HUES48 (cell line): Measurements from ENCODE around the gene OGT.

Experiments
- H3K27ac ChIP-seq: one replicate; pipeline ENCODE4 v1.7.0; 2013; ENCODE audit warnings: low read depth, low read length, inconsistent platforms
- H3K27me3 ChIP-seq: 2 replicates; pipeline ENCODE4 v1.6.1; 2013; ENCODE audit warnings: mild to moderate bottlenecking, low read length; ENCODE audit not compliant: control insufficient read depth, insufficient read depth
- H3K36me3 ChIP-seq: 2 replicates; pipeline ENCODE4 v1.6.1; 2013; ENCODE audit warnings: low read length; ENCODE audit not compliant: control insufficient read depth, insufficient read depth
- H3K4me1 ChIP-seq: 2 replicates; pipeline ENCODE4 v1.6.1; 2013; ENCODE audit warnings: mild to moderate bottlenecking, low read length; ENCODE audit not compliant: control insufficient read depth, insufficient read depth
- H3K4me3 ChIP-seq: 2 replicates; pipeline ENCODE4 v1.5.1; 2013; ENCODE audit warnings: mild to moderate bottlenecking, low read depth, low read length
- H3K9ac ChIP-seq: 2 replicates; pipeline ENCODE4 v1.6.1; 2013; ENCODE audit warnings: mild to moderate bottlenecking, low read depth, low read length, moderate library complexity
- H3K9me3 ChIP-seq: 2 replicates; pipeline ENCODE4 v1.6.1; 2013; ENCODE audit warnings: low read length; ENCODE audit not compliant: control insufficient read depth, insufficient read depth

The OGT gene

GRCh38 chrX:71615056-71615455 is 82.2 kb downstream of the OGT start:
- Histone ChIP-seq H3K36me3 (peaks cover 16% of the 10 kb centered on the region; the same call in 1 of the 2 replicates), H3K27me3 (no peaks in the 10 kb centered on the region), H3K9me3 (peaks cover 35% of the 10 kb centered on the region; the same call in 1 of the 2 replicates), H3K4me3 (no peak overlapping the region), H3K9ac (no peak overlapping the region), H3K4me1 (no peaks in the 10 kb centered on the region), H3K27ac (no peak overlapping the region)

- H3K9ac ChIP-seq, result no peak overlapping the region
- H3K36me3 ChIP-seq, result peaks cover 11% of the 10 kb centered on the region; the same call in 1 of the 2 replicates
- H3K4me1 ChIP-seq, result no peaks in the 10 kb centered on the region
- H3K4me3 ChIP-seq, result no peak overlapping the region
- peaks cover 38% of the 10 kb centered on the region for H3K9me3 ChIP-seq
- H3K27ac ChIP-seq, result no peak overlapping the region
- no peaks in the 10 kb centered on the region for H3K27me3 ChIP-seq
These were observed 83.0 kb downstream of the OGT start for GRCh38 chrX:71615954-71616353.

- Histone ChIP-seq H3K27ac (no peak overlapping the region), H3K27me3 (no peaks in the 10 kb centered on the region), H3K9me3 (peaks cover 39% of the 10 kb centered on the region), H3K9ac (no peak overlapping the region), H3K36me3 (peaks cover 7% of the 10 kb centered on the region; the same call in 1 of the 2 replicates), H3K4me3 (no peak overlapping the region), H3K4me1 (no peaks in the 10 kb centered on the region)
These were observed 84.0 kb downstream of the OGT start for GRCh38 chrX:71616672-71617529.

- H3K4me3 ChIP-seq, result no peak overlapping the region
- H3K4me1 ChIP-seq, result no peaks in the 10 kb centered on the region
- no peak overlapping the region for H3K9ac ChIP-seq
- no peak overlapping the region for H3K27ac ChIP-seq
- peaks cover 40% of the 10 kb centered on the region for H3K9me3 ChIP-seq
- peaks cover 7% of the 10 kb centered on the region; the same call in 1 of the 2 replicates for H3K36me3 ChIP-seq
- no peaks in the 10 kb centered on the region for H3K27me3 ChIP-seq
These were observed 84.8 kb downstream of the OGT start for GRCh38 chrX:71617742-71618141.

GRCh38 chrX:71618303-71618721 is 85.4 kb downstream of the OGT start, which contains the start of gene CXCR3:
TSS of gene CXCR3 (minus strand) at chrX:71618511. CDS start at chrX:71618449, 62 bp downstream.
- H3K9ac ChIP-seq, result no peak within 1 kb of the TSS
- H3K36me3 ChIP-seq, result 0 out of 2 replicates have a peak, but pooled peaks cover 4% of the 10 kb centered on the region
- H3K4me3 ChIP-seq, result no peak within 1 kb of the TSS
- no peak within 1 kb of the TSS for H3K27ac ChIP-seq
- peaks cover 40% of the 10 kb centered on the region for H3K9me3 ChIP-seq
- no peaks in the 10 kb centered on the region for H3K4me1 ChIP-seq
- no peaks in the 10 kb centered on the region for H3K27me3 ChIP-seq

- H3K36me3 ChIP-seq, result no peaks in the 10 kb centered on the region
- no peak overlapping the region for H3K27ac ChIP-seq
- no peak overlapping the region for H3K4me3 ChIP-seq
- H3K9ac ChIP-seq, result no peak overlapping the region
- no peaks in the 10 kb centered on the region for H3K27me3 ChIP-seq
- no peaks in the 10 kb centered on the region for H3K4me1 ChIP-seq
- H3K9me3 ChIP-seq, result peaks cover 45% of the 10 kb centered on the region
These were observed 85.9 kb downstream of the OGT start for GRCh38 chrX:71618787-71619186.

GRCh38 chrX:71619193-71619592 is 86.3 kb downstream of the OGT start:
- Histone ChIP-seq H3K4me3 (no peak overlapping the region), H3K36me3 (no peaks in the 10 kb centered on the region), H3K4me1 (no peaks in the 10 kb centered on the region), H3K9ac (no peak overlapping the region), H3K27me3 (no peaks in the 10 kb centered on the region), H3K27ac (no peak overlapping the region), H3K9me3 (peaks cover 46% of the 10 kb centered on the region)

GRCh38 chrX:71619986-71620385 is 87.1 kb downstream of the OGT start:
- no peak overlapping the region for H3K27ac ChIP-seq

GRCh38 chrX:71621603-71622002 is 88.7 kb downstream of the OGT start:
- no peak overlapping the region for H3K4me3 ChIP-seq
- no peaks in the 10 kb centered on the region for H3K36me3 ChIP-seq
- H3K9ac ChIP-seq, result no peak overlapping the region
- H3K27me3 ChIP-seq, result no peaks in the 10 kb centered on the region
- no peaks in the 10 kb centered on the region for H3K4me1 ChIP-seq
- H3K27ac ChIP-seq, result no peak overlapping the region
- peaks cover 33% of the 10 kb centered on the region for H3K9me3 ChIP-seq

More at GRCh38 chrX:71619986-71620385, 87.1 kb downstream of the OGT start:
- H3K27me3 ChIP-seq, result no peaks in the 10 kb centered on the region
- no peak overlapping the region for H3K4me3 ChIP-seq
- no peaks in the 10 kb centered on the region for H3K4me1 ChIP-seq
- H3K9me3 ChIP-seq, result peaks cover 43% of the 10 kb centered on the region
- H3K9ac ChIP-seq, result no peak overlapping the region
- no peaks in the 10 kb centered on the region for H3K36me3 ChIP-seq

- Histone ChIP-seq H3K27me3 (no peaks in the 10 kb centered on the region), H3K4me1 (no peaks in the 10 kb centered on the region), H3K36me3 (no peaks in the 10 kb centered on the region), H3K9me3 (peaks cover 32% of the 10 kb centered on the region), H3K4me3 (no peak overlapping the region), H3K9ac (no peak overlapping the region), H3K27ac (no peak overlapping the region)
These were observed 89.2 kb downstream of the OGT start for GRCh38 chrX:71622032-71622575.
